GM12878 (cell line): ENCODE results near the gene PRPF40B. TPM values are rescaled to one million over a fixed set of nuclear protein-coding genes. Genes with fewer than 3 reads are reported as not detected.

Experiments used
- ATAC-seq: fragments of 200-7000 bp; cut with Tn5 transposase; 3 replicates; pipeline ENCODE4 v1.9.1; 2020; ENCODE audit warnings: mild to moderate bottlenecking, moderate library complexity
- BruUV-seq: library from RNA; stranded (reverse); fragments of 400-500 nt; replicated peaks from 2 replicates; lab custom pipeline; 2021; lab: Mats Ljungman, UMichigan
- CTCF ChIA-PET: fragments of 300-600 bp; sonication (Branson Sonifier 250); formaldehyde crosslinking; extraction: SDS; loops from one replicate; lab custom pipeline; 2021; ENCODE audit warnings: inconsistent platforms; lab: Yijun Ruan, JAX
- POLR2A ChIA-PET: fragments of 350-600 bp; formaldehyde crosslinking; extraction: SDS; loops from one replicate; lab custom pipeline; 2021; ENCODE audit warnings: inconsistent platforms; lab: Charles Lee
- RAD21 ChIA-PET: fragments of 300-600 bp; sonication (Branson Sonifier 250); formaldehyde crosslinking; loops from one replicate; lab custom pipeline; 2023; ENCODE audit warnings: antibody characterized with exemption; ENCODE audit not compliant: unreplicated experiment; lab: Charles Lee
- SMC1A ChIA-PET: fragments of 300-600 bp; sonication (Branson Sonifier 250); formaldehyde crosslinking; loops from one replicate; lab custom pipeline; 2023; ENCODE audit not compliant: unreplicated experiment, uncharacterized antibody; lab: Charles Lee
- DNase-seq: peaks from one replicate; pipeline ENCODE4 v3.0.0-alpha.2; 2011; ENCODE audit warnings: low read depth, low spot score
- FAIRE-seq: peaks from 3 replicates; lab custom pipeline; 2011; peaks lifted over from hg19 to GRCh38; lab: Jason Lieb, UNC
- H2AFZ ChIP-seq: 2 replicates; pipeline ENCODE4 v1.6.0; 2011; ENCODE audit warnings: low read depth, low read length, control low read depth; ENCODE audit not compliant: control insufficient read depth
- H3K27ac ChIP-seq: 2 replicates; pipeline ENCODE4 v1.5.1; 2011; ENCODE audit warnings: control low read depth; ENCODE audit not compliant: control insufficient read depth, insufficient read depth
- H3K27me3 ChIP-seq, 2 experiments: replicated peaks in 1 of 2; 2 replicates each; pipeline versions ENCODE4 v1.6.0 to v1.6.1; 2011; ENCODE audit warnings: low read length in 1 of 2; ENCODE audit not compliant: control insufficient read depth in 2 of 2, insufficient read depth in 2 of 2
- H3K36me3 ChIP-seq, 2 experiments: 2 replicates each; pipeline ENCODE4 v1.5.1; 2011; ENCODE audit warnings: low read length in 1 of 2; ENCODE audit not compliant: control insufficient read depth in 2 of 2, insufficient read depth in 2 of 2
- H3K4me1 ChIP-seq: 2 replicates; pipeline ENCODE4 v1.6.1; 2011; ENCODE audit warnings: mild to moderate bottlenecking, low read length, moderate library complexity, mixed read lengths; ENCODE audit not compliant: control insufficient read depth, insufficient read depth
- H3K4me2 ChIP-seq: 2 replicates; pipeline ENCODE4 v1.6.0; 2011; ENCODE audit warnings: control low read depth; ENCODE audit not compliant: control insufficient read depth, insufficient read depth
- H3K4me3 ChIP-seq: fragments of 200-600 bp; sonication (generic); 2 replicates; pipeline ENCODE4 v1.5.1; 2016
- H3K79me2 ChIP-seq: 2 replicates; pipeline ENCODE4 v1.6.0; 2011; ENCODE audit warnings: low read length; ENCODE audit not compliant: control insufficient read depth, insufficient read depth
- H3K9ac ChIP-seq: 2 replicates; pipeline ENCODE4 v1.8.0; 2011; ENCODE audit warnings: low read length, control low read depth, mixed read lengths; ENCODE audit not compliant: control insufficient read depth, insufficient read depth
- H3K9me3 ChIP-seq: replicated peaks from 3 replicates; pipeline ENCODE4 v1.5.1; 2011; ENCODE audit warnings: mild to moderate bottlenecking, low read length; ENCODE audit not compliant: control insufficient read depth, insufficient read depth
- H4K20me1 ChIP-seq: 2 replicates; pipeline ENCODE4 v1.6.0; 2011; ENCODE audit not compliant: control insufficient read depth, insufficient read depth
- BCLAF1 ChIP-seq: fragments of 450-650 bp; IDR thresholded peaks from 2 replicates; pipeline ENCODE4 v1.6.1; 2017; ENCODE audit warnings: antibody characterized with exemption, mild to moderate bottlenecking, moderate library complexity
- CTCF ChIP-seq, 3 experiments: IDR thresholded peaks in 2 of 3; conservative IDR thresholded peaks in 1 of 3; 2 replicates each; pipeline ENCODE4 v1.5.1; 2011; ENCODE audit warnings: low read depth in 3 of 3, low read length in 3 of 3, mild to moderate bottlenecking in 3 of 3, control low read depth in 2 of 3, moderate library complexity in 2 of 3, inconsistent platforms in 1 of 3, mixed read lengths in 1 of 3; ENCODE audit not compliant: control insufficient read depth in 2 of 3, insufficient read depth in 1 of 3; ENCODE audit errors: extremely low read depth in 1 of 3
- PKNOX1 ChIP-seq: fragments of 450-650 bp; IDR thresholded peaks from 2 replicates; pipeline ENCODE4 v1.6.1; 2016; ENCODE audit warnings: mild to moderate bottlenecking
- RAD21 ChIP-seq: IDR thresholded peaks from 2 replicates; pipeline ENCODE4 v1.6.1; 2011; ENCODE audit warnings: mild to moderate bottlenecking, low read depth, low read length, moderate library complexity; ENCODE audit not compliant: insufficient read depth
- RUNX3 ChIP-seq: IDR thresholded peaks from 2 replicates; pipeline ENCODE4 v1.6.1; 2012; ENCODE audit warnings: low read length, inconsistent platforms
- SREBF1 ChIP-seq: IDR thresholded peaks from 2 replicates; pipeline ENCODE4 v1.6.1; 2012; ENCODE audit warnings: mild to moderate bottlenecking, low read length
- SUPT20H ChIP-seq: IDR thresholded peaks from 2 replicates; pipeline ENCODE4 v1.6.1; 2011; ENCODE audit warnings: low read depth, mild to moderate bottlenecking, low read length, moderate library complexity, borderline replicate concordance; ENCODE audit not compliant: control insufficient read depth
- USF1 ChIP-seq: IDR thresholded peaks from 2 replicates; pipeline ENCODE4 v1.6.1; 2011; ENCODE audit warnings: borderline replicate concordance, low read depth, mild to moderate bottlenecking, moderate library complexity, mixed read lengths, low read length; ENCODE audit not compliant: insufficient read depth; ENCODE audit errors: extremely low read length
- ZNF592 ChIP-seq: fragments of 450-650 bp; IDR thresholded peaks from 2 replicates; pipeline ENCODE4 v1.6.1; 2017; ENCODE audit warnings: mild to moderate bottlenecking, moderate library complexity
- ZZZ3 ChIP-seq: IDR thresholded peaks from 2 replicates; pipeline ENCODE4 v1.6.1; 2011; ENCODE audit warnings: low read depth; ENCODE audit not compliant: control insufficient read depth, insufficient read length
- whole genome bisulfite sequencing: methylation state at CpG from one replicate; pipeline ENCODE4 v1.1.6; 2016; ENCODE audit warnings: low lambda C conversion rate; ENCODE audit not compliant: insufficient replicate concordance, insufficient coverage; ENCODE audit errors: missing lambda C conversion rate; 5-methylcytosine and 5-hydroxymethylcytosine counted together
- in situ Hi-C: fragments of 300-500 bp; cut with MboI; formaldehyde crosslinking; loops from 9 replicates; pipeline ENCODE4 v1.14.3; 2018; ENCODE audit warnings: mixed read lengths
- intact Hi-C: fragments of 100-400 bp; cut with micrococcal nuclease; formaldehyde crosslinking; loops from one replicate; pipeline ENCODE4 v1.14.2; 2022; ENCODE audit not compliant: unreplicated experiment
- polyA plus RNA-seq, 11 experiments: library from polyadenylated mRNA; depleted of rRNA in 4 of 11; unstranded in 6 of 11; stranded (reverse) in 5 of 11; fragments of >200 nt; fragmentation: Nextera tagmentation in 4 of 11; fragmentation: Illumina TruSeq in 1 of 11; extraction: Ambion mirVana in 4 of 11; extraction: Trizol in 1 of 11; gene quantifications; 1 replicate in 1 of 11; 2 replicates in 10 of 11; pipeline versions ENCODE4 v1.2.1 to v1.2.3, GENCODE V29; 2011 to 2016; ENCODE audit warnings: inconsistent platforms in 2 of 11, missing spikeins in 2 of 11, low read depth in 1 of 11
- total RNA-seq, 4 experiments: library from RNA; depleted of rRNA in 3 of 4; stranded (reverse); fragments of >200 nt in 3 of 4; fragmentation: Illumina TruSeq in 1 of 4; extraction: Trizol in 1 of 4; gene quantifications; 2 replicates each; pipeline versions ENCODE4 v1.2.1 to v1.2.3, GENCODE V29; 2013 to 2021

PRPF40B gene
- total and polyA plus RNA-seq, 10 of the 15 experiments (the other 5 are each of a cell fraction or from before 2014, with no cell fraction given), result 0.31 to 17.9 (median 7.3) TPM

GRCh38 chr12:49626169-49626835, 2.9 kb downstream of the PRPF40B start:
- DNase-seq (no peak), ATAC-seq (peak; percentile 11), FAIRE-seq (no peak)
- Histone ChIP-seq H3K36me3 (no peaks in the 10 kb centered on the region), H3K27me3 (no peaks in the 10 kb centered on the region), H4K20me1 (no peaks in the 10 kb centered on the region), H3K4me2 (no peak overlapping the region), H3K27ac (no peak overlapping the region), H3K9me3 (no peaks in the 10 kb centered on the region), H3K4me1 (peaks cover 13% of the 10 kb centered on the region), H3K9ac (no peak overlapping the region), H3K4me3 (no peak overlapping the region), H2AFZ (no peak overlapping the region), H3K79me2 (no peaks in the 10 kb centered on the region)
- RAD21 ChIA-PET, result interaction anchor here (0.6 to 1.7 kb wide), 3 partner anchors 83 to 268 kb away, joined by 3 to 9 read pairs (median 5); no protein-coding TSS in a partner anchor
- intact Hi-C loops, result no loop called here
- in situ Hi-C loops, result no loop called here
- CTCF ChIA-PET, result interaction anchor here (0.9 to 7.6 kb wide), 14 partner anchors 10 to 268 kb away, joined by 3 to 57 read pairs (median 4); partner anchors contain the start of gene TMBIM6
- SMC1A ChIA-PET, result interaction anchor here (0.9 to 1.9 kb wide), 5 partner anchors 11 to 268 kb away, joined by 3 to 6 read pairs (median 4); no protein-coding TSS in a partner anchor
- POLR2A ChIA-PET, result interaction anchor here (4.5 kb wide), 1 partner anchor 79 kb away, joined by 35 read pairs; the partner anchor contains the start of gene FMNL3
- 66% methylated on average over 6 of the region's 6 CpGs for WGBS
- BruUV-seq, result no TSS peak
- TF ChIP-seq RUNX3 (no peak), CTCF (IDR thresholded peaks at IDR 0.05 in 2 of 3, conservative IDR thresholded peaks at IDR 0.05 in 1 of 3; ENCODE audit: control insufficient read depth in 2 of 3, extremely low read depth in 1 of 3, insufficient read depth in 1 of 3, low read depth in 3 of 3, low read length in 3 of 3) (peak; percentile 33 to 56 (median 37); a peak in 4 of 6 replicates), BCLAF1 (no peak), USF1 (no peak), SUPT20H (no peak), RAD21 (peak; percentile 45), SREBF1 (no peak), ZNF592 (no peak), ZZZ3 (no peak), PKNOX1 (peak; percentile 36)
